Hepatocyte (in vitro differentiated cells): Measurements from ENCODE around the gene PTPRK. TPM values are rescaled to one million over a fixed set of nuclear protein-coding genes. Genes with fewer than 3 reads are reported as not detected.

Experiments
- DNase-seq: peaks from one replicate; pipeline ENCODE4 v3.0.0-alpha.2; 2016; ENCODE audit warnings: low spot score
- H2AFZ ChIP-seq: fragments of 200-600 bp; sonication (generic); 2 replicates; pipeline ENCODE4 v1.6.0; 2016; ENCODE audit warnings: antibody characterized with exemption, mild to moderate bottlenecking
- H3K27ac ChIP-seq: fragments of 200-600 bp; sonication (generic); 2 replicates; pipeline ENCODE4 v1.5.1; 2016; ENCODE audit warnings: mild to moderate bottlenecking
- H3K27me3 ChIP-seq: fragments of 200-600 bp; sonication (generic); 2 replicates; pipeline ENCODE4 v1.6.1; 2016
- H3K36me3 ChIP-seq: fragments of 200-600 bp; sonication (generic); replicated peaks from 2 replicates; pipeline ENCODE4 v1.5.1; 2016; ENCODE audit warnings: low read depth; ENCODE audit not compliant: insufficient read depth
- H3K4me1 ChIP-seq: fragments of 200-600 bp; sonication (generic); 2 replicates; pipeline ENCODE4 v1.5.1; 2016; ENCODE audit warnings: mild to moderate bottlenecking, moderate library complexity; ENCODE audit not compliant: insufficient read depth
- H3K4me2 ChIP-seq: fragments of 200-600 bp; sonication (generic); 2 replicates; pipeline ENCODE4 v1.6.0; 2016
- H3K4me3 ChIP-seq: fragments of 200-600 bp; sonication (generic); 2 replicates; pipeline ENCODE4 v1.5.1; 2016; ENCODE audit warnings: mild to moderate bottlenecking
- H3K79me2 ChIP-seq: fragments of 200-600 bp; sonication (generic); 2 replicates; pipeline ENCODE4 v1.6.0; 2017; ENCODE audit warnings: mild to moderate bottlenecking
- H3K9me2 ChIP-seq: fragments of 200-600 bp; sonication (generic); replicated peaks from 2 replicates; pipeline ENCODE4 v1.6.0; 2017; ENCODE audit warnings: mild to moderate bottlenecking; ENCODE audit not compliant: insufficient read depth
- H3K9me3 ChIP-seq: fragments of 200-600 bp; sonication (generic); 2 replicates; pipeline ENCODE4 v1.5.1; 2016; ENCODE audit warnings: low read depth, mild to moderate bottlenecking
- H4K20me1 ChIP-seq: fragments of 200-600 bp; sonication (generic); 2 replicates; pipeline ENCODE4 v1.6.0; 2016; ENCODE audit warnings: mild to moderate bottlenecking; ENCODE audit not compliant: insufficient read depth, poor library complexity, severe bottlenecking
- CTCF ChIP-seq: fragments of 200-600 bp; sonication (generic); IDR thresholded peaks from 2 replicates; pipeline ENCODE4 v1.5.1; 2016; ENCODE audit warnings: antibody characterized with exemption, mild to moderate bottlenecking; ENCODE audit not compliant: poor library complexity
- EZH2 ChIP-seq: fragments of 200-600 bp; sonication (generic); IDR thresholded peaks from 2 replicates; pipeline ENCODE4 v1.6.1; 2016; ENCODE audit warnings: antibody characterized with exemption, mild to moderate bottlenecking, borderline replicate concordance
- EZH2phosphoT487 ChIP-seq: fragments of 200-600 bp; sonication (generic); IDR thresholded peaks from one replicate; pipeline ENCODE4 v1.6.1; 2018; ENCODE audit warnings: antibody characterized with exemption, mild to moderate bottlenecking, low read depth, moderate library complexity; ENCODE audit not compliant: unreplicated experiment, severe bottlenecking
- WGBS: methylation state at CpG from one replicate; pipeline ENCODE4 v1.1.6; 2016; ENCODE audit warnings: low lambda C conversion rate; ENCODE audit errors: missing lambda C conversion rate; 5-methylcytosine and 5-hydroxymethylcytosine counted together
- polyA plus RNA-seq: library from polyadenylated mRNA; unstranded; fragments of >200 nt; fragmentation: Nextera tagmentation; extraction: Ambion mirVana; gene quantifications from 2 replicates; pipeline ENCODE4 v1.2.1, GENCODE V29; 2016
- total RNA-seq: library from RNA; depleted of rRNA; stranded (reverse); fragments of >200 nt; gene quantifications from 2 replicates; pipeline ENCODE4 v1.2.3, GENCODE V29; 2014

PTPRK gene
- total and polyA plus RNA-seq, 2 experiments from 2014 or later: 42.0 to 80.2 TPM

- no CpG with 5 or more reads among the region's 1 CpG for WGBS
These were observed 20.9 kb upstream of the PTPRK start for GRCh38 chr6:128541261-128541660.

GRCh38 chr6:128538763-128539162, 18.4 kb upstream of the PTPRK start:
- Histone ChIP-seq H3K4me1 (no peaks in the 10 kb centered on the region), H3K4me2 (no peak overlapping the region), H3K27me3 (no peaks in the 10 kb centered on the region), H3K27ac (no peak overlapping the region), H3K36me3 (no peaks in the 10 kb centered on the region), H3K9me3 (no peaks in the 10 kb centered on the region), H2AFZ (no peak overlapping the region), H4K20me1 (no peaks in the 10 kb centered on the region), H3K79me2 (no peaks in the 10 kb centered on the region), H3K4me3 (no peak overlapping the region), H3K9me2 (no peaks in the 10 kb centered on the region)
- DNase-seq: no peak
- no peak for TF ChIP-seq EZH2phosphoT487
- no peak for TF ChIP-seq EZH2
- TF ChIP-seq CTCF: no peak
- WGBS: 96% methylated on average over 4 of the region's 4 CpGs

More at GRCh38 chr6:128541261-128541660, 20.9 kb upstream of the PTPRK start:
- TF ChIP-seq EZH2 (no peak), EZH2phosphoT487 (no peak), CTCF (no peak)
- no peak overlapping the region for H3K4me2 ChIP-seq
- no peak overlapping the region for H3K27ac ChIP-seq
- no peaks in the 10 kb centered on the region for H4K20me1 ChIP-seq
- H3K27me3 ChIP-seq: no peaks in the 10 kb centered on the region
- no peak for DNase-seq
- no peaks in the 10 kb centered on the region for H3K4me1 ChIP-seq
- no peaks in the 10 kb centered on the region for H3K79me2 ChIP-seq
- no peak overlapping the region for H2AFZ ChIP-seq
- H3K36me3 ChIP-seq: no peaks in the 10 kb centered on the region
- H3K9me3 ChIP-seq: peaks cover 4% of the 10 kb centered on the region
- H3K9me2 ChIP-seq: no peaks in the 10 kb centered on the region
- no peak overlapping the region for H3K4me3 ChIP-seq

- TF ChIP-seq EZH2phosphoT487 (no peak), CTCF (no peak), EZH2 (no peak)
- H3K27me3 ChIP-seq: no peaks in the 10 kb centered on the region
- 97% methylated on average over 3 of the region's 3 CpGs for WGBS
- H3K4me1 ChIP-seq: no peaks in the 10 kb centered on the region
- H3K9me3 ChIP-seq: no peaks in the 10 kb centered on the region
- DNase-seq: no peak
- H2AFZ ChIP-seq: no peak overlapping the region
- H4K20me1 ChIP-seq: no peaks in the 10 kb centered on the region
- H3K4me3 ChIP-seq: no peak overlapping the region
- no peak overlapping the region for H3K27ac ChIP-seq
- no peaks in the 10 kb centered on the region for H3K36me3 ChIP-seq
- H3K79me2 ChIP-seq: no peaks in the 10 kb centered on the region
- no peak overlapping the region for H3K4me2 ChIP-seq
- H3K9me2 ChIP-seq: no peaks in the 10 kb centered on the region
These were observed 12.4 kb upstream of the PTPRK start for GRCh38 chr6:128532827-128533226.

GRCh38 chr6:128532136-128532535, 11.7 kb upstream of the PTPRK start:
- no peak for DNase-seq
- WGBS: 89% methylated on average over 2 of the region's 2 CpGs

More at GRCh38 chr6:128532136-128532535, 11.7 kb upstream of the PTPRK start:
- TF ChIP-seq CTCF (no peak), EZH2 (no peak), EZH2phosphoT487 (no peak)
- Histone ChIP-seq H4K20me1 (no peaks in the 10 kb centered on the region), H3K4me3 (no peak overlapping the region), H3K9me2 (no peaks in the 10 kb centered on the region), H3K27me3 (no peaks in the 10 kb centered on the region), H3K9me3 (no peaks in the 10 kb centered on the region), H3K4me1 (no peaks in the 10 kb centered on the region), H3K4me2 (no peak overlapping the region), H2AFZ (no peak overlapping the region), H3K79me2 (no peaks in the 10 kb centered on the region), H3K36me3 (no peaks in the 10 kb centered on the region), H3K27ac (no peak overlapping the region)
